BLaER1 treated with 17β-estradiol and CSF1 and Interleukin-3, amounts not matched to agents 10 nM and 100 nM (cell line): ENCODE data around the gene CDC45.
A peak's percentile ranks its signal among the peaks of the same experiment; 100 is the strongest.

ENCODE experiments used
- H3K27ac ChIP-seq, 11 experiments: shearing (Covaris generic); formaldehyde crosslinking; 2 replicates each; pipeline ENCODE4 v1.8.1; 2022
- H3K27me3 ChIP-seq, 11 experiments: shearing (Covaris generic); formaldehyde crosslinking; 2 replicates each; pipeline ENCODE4 v1.8.1; 2022
- H3K36me3 ChIP-seq, 11 experiments: shearing (Covaris generic); formaldehyde crosslinking; 2 replicates each; pipeline ENCODE4 v1.8.1; 2022
- H3K4me1 ChIP-seq, 10 experiments: shearing (Covaris generic); formaldehyde crosslinking; 2 replicates each; pipeline ENCODE4 v1.8.1; 2022
- H3K4me2 ChIP-seq, 11 experiments: shearing (Covaris generic); formaldehyde crosslinking; 2 replicates each; pipeline ENCODE4 v1.8.1; 2022
- H3K4me3 ChIP-seq, 10 experiments: shearing (Covaris generic); formaldehyde crosslinking; 2 replicates each; pipeline ENCODE4 v1.8.1; 2022
- H3K9ac ChIP-seq, 11 experiments: shearing (Covaris generic); formaldehyde crosslinking; 2 replicates each; pipeline ENCODE4 v1.8.1; 2022
- H3K9me3 ChIP-seq, 11 experiments: shearing (Covaris generic); formaldehyde crosslinking; replicated peaks in 1 of 11; 2 replicates each; pipeline ENCODE4 v1.8.1; 2022
- H4K20me1 ChIP-seq, 11 experiments: shearing (Covaris generic); formaldehyde crosslinking; 2 replicates each; pipeline ENCODE4 v1.8.1; 2022
- Cebpa-rat ChIP-seq, 11 experiments: shearing (Covaris generic); IDR thresholded peaks; 2 replicates each; pipeline ENCODE4 v1.8.1; 2022

Gene CDC45

DNA sequence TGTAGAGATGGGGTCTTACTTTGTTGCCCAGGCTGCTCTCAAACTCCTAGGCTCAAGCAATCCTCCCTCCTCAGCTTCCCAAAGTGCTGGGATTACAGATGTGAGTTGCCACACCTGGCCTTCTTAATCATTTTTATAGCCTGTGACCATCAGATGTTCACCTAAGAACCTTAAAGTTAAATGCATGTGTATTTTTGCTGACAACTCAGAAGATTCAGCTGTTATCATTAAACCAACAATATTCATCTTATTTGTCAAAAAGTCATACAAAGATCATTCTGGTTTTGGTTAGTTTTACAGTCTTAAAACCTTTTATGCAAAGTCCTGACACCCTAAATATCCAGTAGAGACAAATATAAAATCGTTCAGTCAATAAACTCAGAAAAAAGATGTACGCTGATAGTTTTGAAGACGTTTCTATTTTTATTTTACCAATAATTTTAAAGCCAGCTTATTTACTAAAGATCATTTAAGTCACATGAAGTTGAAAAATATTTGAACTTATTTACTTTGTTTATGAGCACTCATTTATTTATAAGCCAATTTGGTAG is 22.3 kb downstream of the CDC45 start:
- TF ChIP-seq Cebpa-rat (IDR thresholded peaks at IDR 0.05), result no peak
- Histone ChIP-seq H3K27me3 (no peaks in the 10 kb centered on the region), H3K27ac (no peak overlapping the region), H3K36me3 (peaks cover 0 to 96% (median 75%) of the 10 kb centered on the region in 11 experiments; a peak in 19 of 22 replicates), H3K4me1 (peaks cover 0 to 21% (median 16%) of the 10 kb centered on the region in 10 experiments; a peak in 16 of 20 replicates), H4K20me1 (peaks cover 0 to 32% (median 0%) of the 10 kb centered on the region in 11 experiments; a peak in 5 of 22 replicates), H3K4me2 (no peak overlapping the region), H3K4me3 (no peak overlapping the region), H3K9me3 (no peaks in the 10 kb centered on the region), H3K9ac (no peak overlapping the region)

DNA sequence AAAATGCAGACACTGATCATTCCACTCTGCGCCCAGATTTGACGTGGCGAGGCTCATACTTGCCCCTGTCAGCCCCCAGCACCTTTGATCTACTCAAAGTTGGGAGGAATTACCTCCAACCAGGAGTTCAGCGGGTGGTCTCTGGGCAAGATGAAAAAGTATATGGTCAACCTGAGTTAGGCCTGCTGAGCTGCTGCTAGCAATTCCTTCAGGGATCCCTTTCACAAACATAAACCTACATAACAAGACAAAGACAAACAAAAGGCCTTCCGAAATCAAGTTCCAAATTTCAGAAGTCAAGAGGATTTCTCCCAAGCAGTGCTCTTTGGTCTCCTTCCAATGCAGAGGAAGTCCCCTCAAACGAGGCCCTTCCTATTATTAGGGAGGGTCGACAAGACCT is 23.6 kb downstream of the CDC45 start:
- Histone ChIP-seq H3K4me1 (peaks cover 0 to 21% (median 16%) of the 10 kb centered on the region in 10 experiments; a peak in 16 of 20 replicates), H3K36me3 (peaks cover 0 to 96% (median 75%) of the 10 kb centered on the region in 11 experiments; a peak in 18 of 22 replicates), H3K9me3 (no peaks in the 10 kb centered on the region), H3K9ac (no peak overlapping the region), H3K27ac (no peak overlapping the region), H3K4me2 (no peak overlapping the region), H3K4me3 (no peak overlapping the region), H4K20me1 (peaks cover 0 to 31% (median 0%) of the 10 kb centered on the region in 11 experiments; a peak in 6 of 22 replicates), H3K27me3 (no peaks in the 10 kb centered on the region)
- TF ChIP-seq Cebpa-rat (IDR thresholded peaks at IDR 0.05), result no peak

DNA sequence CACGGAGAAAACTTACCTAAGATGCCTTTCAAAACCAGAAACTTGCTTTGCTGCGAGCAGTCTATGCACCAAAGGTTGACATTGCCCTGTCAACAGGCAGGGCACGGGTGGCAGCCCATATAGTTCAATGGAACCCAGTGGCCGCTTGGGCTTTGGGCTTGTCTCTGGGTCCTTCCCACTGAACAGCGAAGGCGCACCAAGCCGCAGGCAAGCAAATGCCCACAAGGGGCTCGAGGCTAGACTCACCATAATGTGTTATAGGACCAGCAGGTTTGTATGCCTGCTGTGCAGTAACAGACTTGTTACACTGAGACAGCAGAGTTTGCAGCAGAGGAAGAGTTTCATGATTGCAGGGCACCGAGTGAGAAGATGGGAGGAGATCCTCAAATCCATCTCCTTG is 24.1 kb downstream of the CDC45 start:
- Histone ChIP-seq H3K9ac (no peak overlapping the region), H3K36me3 (peaks cover 0 to 96% (median 73%) of the 10 kb centered on the region in 11 experiments; a peak in 18 of 22 replicates)
- no peak for TF ChIP-seq Cebpa-rat (IDR thresholded peaks at IDR 0.05)

DNA sequence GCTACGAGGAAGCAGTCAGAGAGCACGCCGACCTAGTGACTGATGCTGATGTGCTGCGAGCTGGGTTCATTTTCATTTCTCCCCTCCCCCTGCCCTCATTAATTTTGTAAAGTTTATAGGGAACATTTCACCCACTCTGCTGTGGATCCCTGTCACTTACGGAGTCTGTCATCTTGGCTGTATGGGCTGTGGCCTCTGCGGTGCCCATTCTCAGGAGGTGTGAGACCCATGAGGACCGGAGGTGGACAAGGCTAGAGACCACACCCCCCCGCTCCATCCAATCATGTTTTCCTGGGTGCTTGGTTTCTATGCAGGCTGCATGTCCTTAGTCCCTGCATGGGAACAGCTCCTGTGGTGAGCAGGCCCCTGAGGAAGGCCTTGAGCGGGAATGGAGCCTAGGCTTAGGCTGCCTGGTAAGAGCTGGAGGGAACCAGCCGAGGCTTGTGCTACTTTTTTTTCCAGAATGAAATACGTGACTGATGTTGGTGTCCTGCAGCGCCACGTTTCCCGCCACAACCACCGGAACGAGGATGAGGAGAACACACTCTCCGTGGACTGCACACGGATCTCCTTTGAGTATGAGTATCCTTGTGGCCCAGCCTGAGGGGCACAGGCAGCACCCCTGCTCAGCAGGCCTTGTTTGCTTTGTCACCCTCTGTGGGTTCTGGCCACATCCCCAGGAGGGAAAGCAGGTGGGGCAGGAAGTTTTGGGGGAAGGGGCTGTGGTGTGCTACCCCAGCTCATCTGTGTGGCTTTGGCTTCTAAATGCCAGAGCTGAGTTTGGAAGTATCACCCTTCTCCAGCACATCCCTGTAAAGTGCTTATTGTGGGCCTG is 25.4 kb downstream of the CDC45 start:
- no peaks in the 10 kb centered on the region for H3K27me3 ChIP-seq
- 0 out of 22 replicates have a peak overlapping the region, but pooled peaks of 1 of the 11 experiments have one; percentile 6 for H3K27ac ChIP-seq
- peaks cover 0 to 96% (median 68%) of the 10 kb centered on the region in 11 experiments; a peak in 18 of 22 replicates for H3K36me3 ChIP-seq
- H3K9me3 ChIP-seq, result no peaks in the 10 kb centered on the region
- peak overlapping the region in 1 of 11 experiments; percentile 14; a peak in 1 of 22 replicates for H3K9ac ChIP-seq
- peaks cover 0 to 21% (median 16%) of the 10 kb centered on the region in 10 experiments; a peak in 16 of 20 replicates for H3K4me1 ChIP-seq
- no peak for TF ChIP-seq Cebpa-rat (IDR thresholded peaks at IDR 0.05)
- H4K20me1 ChIP-seq, result peaks cover 0 to 18% (median 0%) of the 10 kb centered on the region in 11 experiments; a peak in 7 of 22 replicates
- peak overlapping the region in 8 of 11 experiments; percentile 47 to 75 (median 66); a peak in 17 of 22 replicates for H3K4me2 ChIP-seq
- no peak overlapping the region for H3K4me3 ChIP-seq

More for the DNA sequence above, 24.1 kb downstream of the CDC45 start:
- Histone ChIP-seq H3K27ac (no peak overlapping the region), H3K27me3 (no peaks in the 10 kb centered on the region), H3K4me2 (no peak overlapping the region), H3K9me3 (no peaks in the 10 kb centered on the region), H4K20me1 (peaks cover 0 to 30% (median 0%) of the 10 kb centered on the region in 11 experiments; a peak in 6 of 22 replicates), H3K4me1 (peaks cover 0 to 21% (median 16%) of the 10 kb centered on the region in 10 experiments; a peak in 16 of 20 replicates), H3K4me3 (no peak overlapping the region)

DNA sequence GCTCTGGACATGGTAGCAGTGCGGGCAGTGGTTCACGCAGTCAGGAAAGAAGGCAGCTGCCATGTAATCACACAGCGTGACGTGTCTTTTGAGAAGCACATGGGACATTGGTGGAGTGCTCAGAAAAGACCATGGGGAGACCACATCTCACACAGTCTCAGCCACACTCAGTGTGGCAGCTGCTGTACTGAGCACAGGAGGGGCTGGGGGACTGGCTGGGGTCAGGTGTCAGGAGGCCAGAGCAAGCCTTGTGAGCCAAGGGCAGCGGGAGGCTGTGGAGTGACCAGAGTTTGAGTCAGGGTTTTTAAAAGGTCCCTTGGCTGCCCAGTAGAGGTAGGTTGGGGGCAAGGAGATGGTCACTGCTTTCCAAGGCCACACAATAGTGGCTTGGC is 26.0 kb downstream of the CDC45 start:
- Histone ChIP-seq H3K4me2 (peak overlapping the region in 8 of 11 experiments; percentile 47 to 75 (median 66); a peak in 16 of 22 replicates), H3K27ac (0 out of 22 replicates have a peak overlapping the region, but pooled peaks of 1 of the 11 experiments have one; percentile 6), H3K36me3 (peaks cover 0 to 96% (median 71%) of the 10 kb centered on the region in 11 experiments; a peak in 18 of 22 replicates), H4K20me1 (peaks cover 0 to 22% (median 0%) of the 10 kb centered on the region in 11 experiments; a peak in 7 of 22 replicates), H3K9ac (peak overlapping the region in 1 of 11 experiments; percentile 14; a peak in 1 of 22 replicates), H3K27me3 (no peaks in the 10 kb centered on the region), H3K9me3 (no peaks in the 10 kb centered on the region), H3K4me3 (no peak overlapping the region), H3K4me1 (peaks cover 0 to 21% (median 16%) of the 10 kb centered on the region in 10 experiments; a peak in 16 of 20 replicates)
- TF ChIP-seq Cebpa-rat (IDR thresholded peaks at IDR 0.05), result no peak

DNA sequence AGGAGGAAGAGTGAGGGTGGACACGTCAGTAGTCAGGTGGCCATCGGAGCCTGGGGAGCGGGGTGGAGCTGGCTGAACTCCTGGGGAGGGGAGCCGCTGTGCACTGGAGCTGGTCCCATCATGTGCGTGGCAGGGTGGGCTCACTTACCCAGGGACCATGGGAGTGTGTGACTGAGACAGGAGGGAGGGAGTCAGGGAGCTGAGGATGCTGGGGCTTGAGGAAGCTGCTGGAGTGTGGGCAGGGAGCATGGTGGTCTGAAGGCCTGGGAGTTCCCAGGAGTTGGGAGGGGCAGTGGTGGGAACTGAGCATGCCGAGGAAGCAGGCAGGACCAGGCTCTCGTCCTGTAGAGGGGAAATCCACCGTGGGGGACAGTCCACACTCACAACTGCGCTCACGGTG is 26.5 kb downstream of the CDC45 start:
- H3K27me3 ChIP-seq, result no peaks in the 10 kb centered on the region

DNA sequence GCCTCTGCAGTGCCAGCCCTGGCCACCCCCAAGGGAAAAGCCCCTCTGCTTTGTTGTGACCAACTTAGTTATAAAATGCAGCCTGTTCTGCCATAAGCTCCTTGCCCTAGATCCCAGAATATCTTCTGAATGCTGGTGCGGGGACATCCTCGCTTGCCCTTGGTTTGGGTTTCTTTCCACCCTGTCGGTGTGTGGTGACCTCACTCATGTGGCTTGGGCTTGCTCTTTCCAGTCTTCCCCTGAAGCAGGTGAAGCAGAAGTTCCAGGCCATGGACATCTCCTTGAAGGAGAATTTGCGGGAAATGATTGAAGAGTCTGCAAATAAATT is 27.8 kb downstream of the CDC45 start:
- Histone ChIP-seq H3K36me3 (peaks cover 0 to 96% (median 80%) of the 10 kb centered on the region in 11 experiments; a peak in 18 of 22 replicates), H3K4me3 (no peak overlapping the region), H3K4me1 (peaks cover 0 to 21% (median 16%) of the 10 kb centered on the region in 10 experiments; a peak in 16 of 20 replicates)

More for the DNA sequence above, 26.5 kb downstream of the CDC45 start:
- Histone ChIP-seq H3K36me3 (peaks cover 0 to 96% (median 75%) of the 10 kb centered on the region in 11 experiments; a peak in 18 of 22 replicates), H3K9me3 (no peaks in the 10 kb centered on the region), H3K4me1 (peaks cover 0 to 21% (median 16%) of the 10 kb centered on the region in 10 experiments; a peak in 16 of 20 replicates), H3K4me2 (peak overlapping the region in 4 of 11 experiments; percentile 60 to 75 (median 66); a peak in 4 of 22 replicates), H4K20me1 (peaks cover 0 to 22% (median 0%) of the 10 kb centered on the region in 11 experiments; a peak in 7 of 22 replicates), H3K4me3 (no peak overlapping the region), H3K9ac (no peak overlapping the region), H3K27ac (no peak overlapping the region)
- TF ChIP-seq Cebpa-rat (IDR thresholded peaks at IDR 0.05), result no peak

DNA sequence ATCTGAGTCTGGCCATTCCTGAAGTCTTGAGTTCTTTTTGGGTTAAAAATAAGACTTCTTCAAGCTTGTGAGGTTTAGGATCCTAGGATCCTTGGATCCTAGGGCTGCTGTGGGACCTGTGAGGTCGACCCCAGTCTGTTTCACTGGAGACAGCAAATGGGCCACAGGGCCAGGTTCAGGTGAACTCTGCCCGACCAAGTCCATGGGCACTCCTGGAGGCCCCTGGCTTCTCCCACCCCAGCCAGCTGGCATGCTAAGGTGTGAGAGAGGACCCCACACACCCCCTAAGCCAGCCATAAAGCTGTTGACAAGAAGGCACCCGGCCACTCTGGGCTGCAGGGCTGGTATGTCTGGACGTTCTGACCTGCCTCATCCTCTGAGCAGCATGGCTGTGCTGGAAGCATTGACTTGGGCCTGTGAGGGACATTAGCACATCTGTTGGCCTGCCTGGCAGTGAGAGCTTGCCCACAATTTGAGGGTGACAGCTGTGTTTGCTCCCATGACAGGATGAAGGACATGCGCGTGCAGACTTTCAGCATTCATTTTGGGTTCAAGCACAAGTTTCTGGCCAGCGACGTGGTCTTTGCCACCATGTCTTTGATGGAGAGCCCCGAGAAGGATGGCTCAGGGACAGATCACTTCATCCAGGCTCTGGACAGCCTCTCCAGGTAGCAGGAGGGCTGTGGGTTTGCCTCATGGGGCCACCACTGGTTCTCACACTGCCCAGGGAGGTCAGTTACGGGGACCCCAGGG is 28.5 kb downstream of the CDC45 start:
- H3K4me3 ChIP-seq, result no peak overlapping the region
- no peak overlapping the region for H3K27ac ChIP-seq
- TF ChIP-seq Cebpa-rat (IDR thresholded peaks at IDR 0.05), result no peak
- H3K9me3 ChIP-seq, result no peaks in the 10 kb centered on the region; a peak in 1 of 22 replicates
- peaks cover 0 to 22% (median 0%) of the 10 kb centered on the region in 11 experiments; a peak in 7 of 22 replicates for H4K20me1 ChIP-seq
- peaks cover 0 to 21% (median 16%) of the 10 kb centered on the region in 10 experiments; a peak in 16 of 20 replicates for H3K4me1 ChIP-seq
- no peak overlapping the region for H3K9ac ChIP-seq
- no peaks in the 10 kb centered on the region for H3K27me3 ChIP-seq
- no peak overlapping the region for H3K4me2 ChIP-seq
- peaks cover 3 to 96% (median 80%) of the 10 kb centered on the region in 11 experiments; a peak in 19 of 22 replicates for H3K36me3 ChIP-seq

More for the DNA sequence above, 27.8 kb downstream of the CDC45 start:
- Histone ChIP-seq H3K27ac (no peak overlapping the region), H4K20me1 (peaks cover 0 to 22% (median 0%) of the 10 kb centered on the region in 11 experiments; a peak in 7 of 22 replicates), H3K4me2 (no peak overlapping the region), H3K27me3 (no peaks in the 10 kb centered on the region), H3K9ac (no peak overlapping the region), H3K9me3 (no peaks in the 10 kb centered on the region; a peak in 1 of 22 replicates)
- no peak for TF ChIP-seq Cebpa-rat (IDR thresholded peaks at IDR 0.05)
